LNCAP (cell line): Measurements from ENCODE around the gene HOXD10.

Experiments
- CTCF ChIP-seq: fragments of 450-650 bp; IDR thresholded peaks from 2 replicates; pipeline ENCODE4 v1.5.1; 2017; ENCODE audit warnings: mild to moderate bottlenecking

The HOXD10 gene

GRCh38 chr2:176122683-176123410 lies 6.3 kb downstream of the HOXD10 start, which contains the start of gene HOXD9:
Gene HOXD9 (plus strand): TSS chr2:176122719. CDS start chr2:176122769, 50 bp downstream.
- no peak for TF ChIP-seq CTCF

GRCh38 chr2:176123411-176124109 lies 7.0 kb downstream of the HOXD10 start:
- no peak for TF ChIP-seq CTCF

- TF ChIP-seq CTCF, result no peak
Observed at GRCh38 chr2:176124110-176124946, 7.8 kb downstream of the HOXD10 start.

GRCh38 chr2:176124947-176125771 lies 8.6 kb downstream of the HOXD10 start:
- TF ChIP-seq CTCF, result no peak

GRCh38 chr2:176125772-176126054 lies 9.1 kb downstream of the HOXD10 start:
- no peak for TF ChIP-seq CTCF

- TF ChIP-seq CTCF, result peak; percentile 76
Observed at GRCh38 chr2:176126929-176127773, 10.6 kb downstream of the HOXD10 start.
